Fibroblast of skin of left quadriceps (primary cell): Measurements from ENCODE around the gene PPP1R9B.
A peak's percentile ranks its signal among the peaks of the same experiment; 100 is the strongest.

ENCODE experiments used
- DNase-seq, 2 experiments: peaks; one replicate each; pipeline ENCODE4 v3.0.0-alpha.2; 2013; ENCODE audit warnings: low read depth in 2 of 2

PPP1R9B gene

GRCh38 chr17:50187751-50188530 is 37.5 kb upstream of the PPP1R9B start:
- DNase-seq: peak in 1 of 2 experiments; percentile 62

GRCh38 chr17:50187394-50187725 is 36.9 kb upstream of the PPP1R9B start:
- no peak for DNase-seq

GRCh38 chr17:50186661-50187393 is 36.4 kb upstream of the PPP1R9B start:
- peak in 1 of 2 experiments; percentile 62 for DNase-seq

GRCh38 chr17:50185631-50186471 is 35.4 kb upstream of the PPP1R9B start:
- no peak for DNase-seq

- no peak for DNase-seq
These were observed 34.3 kb upstream of the PPP1R9B start for GRCh38 chr17:50184611-50185398.

- DNase-seq: no peak
These were observed 33.6 kb upstream of the PPP1R9B start for GRCh38 chr17:50184064-50184463.

GRCh38 chr17:50183421-50183994 is 33.0 kb upstream of the PPP1R9B start:
- DNase-seq: peak in 1 of 2 experiments; percentile 67

- no peak for DNase-seq
These were observed 32.4 kb upstream of the PPP1R9B start for GRCh38 chr17:50182783-50183420.

- peak in 1 of 2 experiments; percentile 75 for DNase-seq
These were observed 31.4 kb upstream of the PPP1R9B start for GRCh38 chr17:50181591-50182560.

- DNase-seq: no peak
These were observed 30.7 kb upstream of the PPP1R9B start for GRCh38 chr17:50181144-50181543.

- no peak for DNase-seq
These were observed 30.1 kb upstream of the PPP1R9B start for GRCh38 chr17:50180620-50181019.

- no peak for DNase-seq
These were observed 29.6 kb upstream of the PPP1R9B start for GRCh38 chr17:50180111-50180510.

GRCh38 chr17:50177983-50178834 is 27.7 kb upstream of the PPP1R9B start:
- DNase-seq: no peak

GRCh38 chr17:50177476-50177875 is 27.0 kb upstream of the PPP1R9B start:
- DNase-seq: no peak

GRCh38 chr17:50176559-50177357 is 26.3 kb upstream of the PPP1R9B start:
- DNase-seq: no peak

- no peak for DNase-seq
These were observed 24.7 kb upstream of the PPP1R9B start for GRCh38 chr17:50175035-50175807.

GRCh38 chr17:50174444-50174843 is 24.0 kb upstream of the PPP1R9B start:
- DNase-seq: no peak
